GM18909 (cell line): ENCODE measurements around the gene PRKCD.

Source experiments
- ATAC-seq: cut with Tn5 transposase; IDR thresholded peaks from one replicate; pipeline ENCODE4 v1.9.1; 2021; ENCODE audit warnings: mild to moderate bottlenecking; ENCODE audit not compliant: unreplicated experiment, poor library complexity

Gene PRKCD

DNA sequence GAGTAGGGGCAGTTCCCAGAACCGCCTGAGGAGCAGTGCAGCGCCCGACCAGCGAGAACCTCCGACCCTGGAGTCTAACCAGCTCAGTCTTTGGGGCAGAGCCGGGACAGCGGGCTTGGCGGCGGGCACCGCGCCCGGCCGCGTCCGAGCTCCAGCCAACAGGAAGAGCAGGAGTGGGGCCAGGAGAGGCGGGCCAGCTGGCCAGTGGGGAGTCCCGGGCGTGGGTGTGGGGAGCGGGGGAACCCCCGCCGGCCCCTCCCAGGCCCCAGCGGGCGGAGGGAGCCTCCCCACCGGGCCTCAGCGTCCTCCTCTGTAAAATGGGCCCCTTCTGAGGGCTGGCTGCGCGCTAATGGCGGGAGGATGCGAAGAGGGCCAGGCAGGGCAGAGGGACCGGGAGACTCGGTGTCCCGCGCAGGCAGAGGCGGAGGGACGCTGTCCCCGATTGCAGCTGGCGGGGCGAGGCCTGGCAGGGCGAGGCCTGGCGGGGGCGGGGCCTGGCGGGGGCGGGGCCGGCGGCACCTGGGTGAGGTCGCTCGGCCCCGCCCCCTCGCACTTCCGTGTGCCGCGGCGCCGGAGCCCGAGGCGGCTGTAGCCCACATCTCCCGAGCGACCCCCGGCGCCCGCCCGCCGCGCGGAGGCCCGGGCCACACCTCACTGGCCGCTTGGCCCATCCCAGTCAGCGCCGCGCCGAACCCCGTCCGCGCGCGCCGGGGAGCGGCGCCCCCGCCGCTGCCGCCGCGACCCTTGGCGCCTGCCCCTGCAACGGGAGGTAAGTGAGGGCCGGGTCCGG is at the start of gene PRKCD:
Gene PRKCD (plus strand): TSS at position 550 of the 790 bp plus-strand sequence. CDS start 17,214 bp downstream, outside the sequence.
- ATAC-seq, result peak; percentile 51

- no peak for ATAC-seq
These were observed 49.2 kb upstream of the PRKCD start for GRCh38 chr3:53111822-53112221.

DNA sequence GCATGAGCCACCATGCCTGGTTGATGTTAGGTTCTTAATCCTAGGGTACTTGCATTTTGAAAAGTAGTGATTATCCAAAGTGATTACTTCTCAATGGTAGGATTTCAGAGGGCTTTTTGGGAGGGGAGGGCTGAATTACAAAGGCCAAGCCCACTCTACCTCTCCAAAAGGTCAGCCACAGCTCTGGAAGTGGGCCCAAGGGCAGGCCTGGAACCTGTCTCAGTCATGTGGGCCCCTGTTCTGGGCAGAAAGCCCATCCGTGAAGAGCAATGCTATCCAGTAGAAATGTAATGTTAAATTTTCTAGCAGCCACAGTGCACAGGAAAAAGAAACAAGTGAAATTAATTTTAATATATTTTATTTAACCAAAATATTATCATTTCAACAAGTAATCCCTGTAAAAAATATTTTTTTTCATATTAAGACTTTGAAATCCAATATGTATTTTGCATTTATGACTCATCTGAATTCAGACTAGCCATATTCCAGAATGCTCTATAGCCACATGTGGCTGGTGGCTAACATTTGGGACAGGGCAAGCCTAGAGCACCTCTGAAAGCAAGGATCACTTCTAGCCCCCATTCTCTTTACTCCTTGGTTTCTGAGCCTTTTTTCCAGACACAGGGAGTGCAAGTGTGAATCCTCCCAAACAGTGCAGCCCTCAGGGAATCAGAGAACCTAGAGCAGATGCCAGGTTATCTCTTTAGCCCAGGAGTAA is 47.6 kb upstream of the PRKCD start:
- ATAC-seq, result no peak

- peak; percentile 66 for ATAC-seq
These were observed 47.0 kb upstream of the PRKCD start for GRCh38 chr3:53114011-53114400.

DNA sequence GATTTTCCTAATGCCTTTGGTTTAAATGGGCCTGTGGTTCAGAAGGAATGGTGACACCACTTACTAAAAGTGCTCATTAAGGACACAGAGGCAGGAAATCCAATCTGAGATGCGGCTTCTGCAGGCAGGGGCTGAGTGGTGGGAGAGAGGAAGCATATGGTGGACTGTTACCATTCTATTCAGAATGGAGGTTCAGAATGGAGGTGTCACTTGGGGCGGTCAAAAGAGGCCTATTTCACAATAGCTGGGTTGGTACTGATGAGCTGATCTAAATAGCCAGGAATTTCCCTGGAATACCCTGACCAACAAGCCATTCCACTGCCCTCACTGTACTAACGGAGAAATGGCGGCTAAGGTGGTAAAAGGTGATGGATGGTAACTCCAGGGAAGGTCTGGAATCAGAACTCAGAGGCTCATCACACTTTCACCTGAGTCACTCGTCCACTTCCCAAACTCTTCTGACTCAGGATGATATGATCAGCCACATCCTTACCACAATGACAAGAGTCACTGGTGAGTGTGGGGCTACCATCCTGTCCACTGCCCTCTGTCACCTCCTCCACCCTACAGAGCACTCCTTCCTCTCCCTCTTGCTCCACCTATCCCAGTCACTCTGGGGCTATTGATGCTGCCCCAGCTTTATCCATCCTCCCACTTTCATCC is 46.5 kb upstream of the PRKCD start:
- ATAC-seq, result no peak

DNA sequence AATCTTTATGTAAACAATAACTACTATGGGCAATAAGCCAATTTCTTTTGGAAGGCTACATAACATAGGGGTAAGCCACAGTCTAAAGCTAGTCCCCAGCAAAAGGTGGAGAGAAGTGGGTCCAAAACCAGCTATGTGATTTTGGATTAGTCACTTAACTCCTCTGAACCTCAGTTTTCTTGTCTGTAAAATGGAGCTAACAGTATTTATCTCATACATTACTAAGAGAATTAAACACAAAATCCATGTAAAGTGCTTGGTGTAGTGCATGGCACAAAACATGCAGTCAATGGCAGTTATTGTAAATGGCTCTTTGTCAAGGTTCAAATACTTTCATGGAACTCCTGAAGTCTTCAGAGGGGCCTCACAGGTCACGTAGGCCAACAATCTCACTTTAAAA is 44.1 kb upstream of the PRKCD start:
- ATAC-seq, result no peak

- no peak for ATAC-seq
These were observed 40.7 kb upstream of the PRKCD start for GRCh38 chr3:53120336-53120735.

GRCh38 chr3:53122255-53122932 is 38.6 kb upstream of the PRKCD start:
- no peak for ATAC-seq

GRCh38 chr3:53122933-53123305 is 38.1 kb upstream of the PRKCD start:
- no peak for ATAC-seq

- no peak for ATAC-seq
These were observed 37.5 kb upstream of the PRKCD start for GRCh38 chr3:53123510-53123909.

DNA sequence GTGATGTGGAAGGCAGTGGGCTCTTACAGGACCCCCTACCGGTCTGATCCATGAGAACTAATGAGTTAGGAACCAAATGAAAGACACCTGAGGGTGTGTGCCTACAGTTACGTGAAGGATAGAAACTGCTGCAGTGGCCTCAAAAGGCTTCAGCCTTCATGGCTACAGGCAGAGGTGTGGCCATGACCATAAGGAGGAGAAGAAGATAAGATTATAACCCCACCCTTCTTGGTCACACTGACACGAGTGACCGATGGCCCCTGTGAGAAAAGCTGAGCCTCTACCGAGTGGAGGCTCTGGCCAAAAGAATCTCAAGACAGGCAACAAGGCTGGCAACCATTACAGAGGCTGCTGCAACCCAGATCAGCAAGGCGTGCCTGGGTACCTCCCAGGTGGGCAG is 37.1 kb upstream of the PRKCD start:
- no peak for ATAC-seq

DNA sequence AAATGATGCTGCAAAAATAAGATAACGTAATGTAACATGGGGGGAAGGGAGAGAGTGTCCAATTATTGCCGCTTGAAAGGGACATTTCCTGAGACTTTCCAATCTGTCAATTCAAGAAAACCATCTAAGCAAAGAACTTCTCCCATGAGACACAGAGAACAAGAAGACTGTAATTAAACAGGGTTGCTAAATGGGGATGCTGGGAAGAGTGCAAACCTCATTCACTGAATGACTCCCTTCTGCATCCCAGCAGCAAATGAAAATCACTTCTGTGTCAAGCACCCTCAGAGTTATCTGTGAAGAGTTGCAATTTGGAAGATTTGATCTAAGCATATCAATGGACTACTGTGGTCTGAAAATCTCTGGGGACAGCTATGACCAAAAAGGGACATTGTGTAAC is 34.4 kb upstream of the PRKCD start:
- no peak for ATAC-seq

DNA sequence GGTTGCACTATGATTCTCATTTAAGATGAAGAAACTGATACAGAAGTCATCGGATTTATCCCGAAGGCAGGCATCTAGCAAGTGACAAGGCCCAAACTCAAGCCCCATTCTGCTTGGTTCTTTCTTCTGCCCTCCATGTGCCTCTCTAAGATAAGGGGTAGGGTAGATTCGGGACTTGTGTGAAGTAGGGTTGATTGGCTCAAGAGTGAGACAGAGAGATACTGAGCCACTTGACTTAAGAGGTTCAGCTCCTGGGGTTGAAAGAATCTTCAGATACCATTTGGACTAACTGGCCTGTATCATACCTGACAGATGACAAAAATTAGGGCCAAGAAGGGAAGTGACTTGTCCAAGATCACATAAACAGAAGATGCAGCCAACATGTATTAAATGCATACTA is 31.7 kb upstream of the PRKCD start:
- no peak for ATAC-seq

DNA sequence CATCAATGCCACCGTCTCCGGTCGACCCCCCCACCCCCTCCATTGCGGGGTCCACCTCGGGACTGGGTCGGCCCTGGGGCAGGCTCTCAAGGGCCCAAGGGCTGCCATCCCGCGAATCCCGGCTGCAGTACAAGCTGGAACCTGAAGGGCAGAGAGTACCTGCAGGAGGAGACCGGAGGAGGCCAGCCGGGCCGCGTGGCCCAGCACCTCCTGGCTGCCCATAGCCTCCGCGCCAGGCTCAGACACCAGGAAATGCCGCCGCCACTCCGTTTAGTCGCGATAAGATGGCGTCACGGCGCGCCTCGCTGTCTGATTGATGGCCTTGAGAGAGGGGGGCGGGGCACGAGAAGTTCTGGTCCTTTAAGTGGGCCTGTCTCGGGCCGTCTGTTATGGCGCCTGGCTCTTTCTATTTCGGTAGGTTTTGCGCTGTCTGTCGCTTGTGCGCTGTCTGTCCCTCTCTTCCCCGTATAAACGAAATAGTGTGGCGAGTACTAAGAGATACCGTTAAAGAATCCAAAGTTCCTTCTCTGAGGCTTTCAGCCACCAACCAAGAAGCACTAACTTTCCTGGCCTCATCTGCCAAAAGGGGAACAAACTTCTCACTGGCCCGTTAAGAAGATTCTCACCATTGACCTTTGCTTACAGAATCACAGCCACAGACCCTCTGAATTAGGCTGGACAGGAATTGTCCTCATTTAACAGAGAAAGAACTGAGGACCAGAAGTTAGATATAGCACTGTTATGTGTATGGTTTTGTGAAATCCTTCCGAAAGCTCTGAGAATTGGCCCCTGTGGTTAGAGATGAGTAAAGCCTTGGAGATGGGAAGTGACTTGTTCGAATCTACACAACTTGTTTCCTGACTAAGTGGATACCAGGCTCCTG is 30.6 kb upstream of the PRKCD start, which contains the start of gene RFT1:
Gene RFT1 (minus strand): TSS at position 257 of the 883 bp plus-strand sequence. CDS start 35 bp downstream, at position 222.
- peak; percentile 79 for ATAC-seq

DNA sequence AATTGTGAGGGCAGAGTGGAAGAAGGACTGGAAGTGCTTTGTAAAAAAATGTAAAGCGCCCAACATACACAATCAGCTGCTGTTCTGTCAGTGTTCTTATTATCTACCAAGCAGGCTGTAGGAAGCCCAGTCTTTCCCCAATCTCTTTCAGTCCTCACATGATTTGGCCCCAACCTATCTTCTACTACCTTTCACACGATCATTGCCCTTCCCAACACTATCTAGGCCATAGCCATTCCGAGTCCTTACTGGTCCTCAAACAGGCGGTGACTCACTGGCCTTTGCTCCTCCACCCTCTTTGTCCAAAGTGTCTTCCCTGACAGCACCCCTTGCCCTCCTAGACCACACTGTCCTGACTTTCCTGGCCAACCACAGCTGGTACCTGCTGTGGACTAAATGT is 29.9 kb upstream of the PRKCD start:
- ATAC-seq, result no peak

DNA sequence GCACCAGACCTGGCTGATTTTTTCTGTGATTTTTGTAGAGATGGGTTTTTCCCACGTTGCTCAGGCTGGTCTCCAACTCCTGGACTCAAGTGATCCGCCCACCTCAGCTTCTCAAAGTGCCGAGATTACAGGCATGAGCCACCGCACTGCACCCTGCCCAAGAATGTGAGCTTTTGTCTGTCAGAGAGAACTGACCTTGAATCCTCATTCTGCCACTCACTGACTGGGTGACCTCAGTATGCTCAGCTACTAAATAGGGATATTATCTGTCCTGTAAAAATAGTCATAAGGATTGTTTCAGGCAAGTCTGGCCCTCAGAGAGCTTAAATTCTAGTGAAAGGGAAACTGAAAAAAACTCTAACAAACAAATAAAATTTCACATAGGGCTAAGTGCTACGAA is 28.7 kb upstream of the PRKCD start:
- ATAC-seq, result no peak

- ATAC-seq, result no peak
These were observed 26.3 kb upstream of the PRKCD start for GRCh38 chr3:53134631-53135232.

- ATAC-seq, result no peak
These were observed 23.8 kb upstream of the PRKCD start for GRCh38 chr3:53137221-53137620.

- no peak for ATAC-seq
These were observed 23.1 kb upstream of the PRKCD start for GRCh38 chr3:53137835-53138446.
